ENCODE data around the gene IL1B. TPM values are rescaled to one million over a fixed set of nuclear protein-coding genes. Genes with fewer than 3 reads are reported as not detected.

Gene IL1B
- total RNA-seq, 1 donor from 2014 or later, result 0.33 TPM

DNA sequence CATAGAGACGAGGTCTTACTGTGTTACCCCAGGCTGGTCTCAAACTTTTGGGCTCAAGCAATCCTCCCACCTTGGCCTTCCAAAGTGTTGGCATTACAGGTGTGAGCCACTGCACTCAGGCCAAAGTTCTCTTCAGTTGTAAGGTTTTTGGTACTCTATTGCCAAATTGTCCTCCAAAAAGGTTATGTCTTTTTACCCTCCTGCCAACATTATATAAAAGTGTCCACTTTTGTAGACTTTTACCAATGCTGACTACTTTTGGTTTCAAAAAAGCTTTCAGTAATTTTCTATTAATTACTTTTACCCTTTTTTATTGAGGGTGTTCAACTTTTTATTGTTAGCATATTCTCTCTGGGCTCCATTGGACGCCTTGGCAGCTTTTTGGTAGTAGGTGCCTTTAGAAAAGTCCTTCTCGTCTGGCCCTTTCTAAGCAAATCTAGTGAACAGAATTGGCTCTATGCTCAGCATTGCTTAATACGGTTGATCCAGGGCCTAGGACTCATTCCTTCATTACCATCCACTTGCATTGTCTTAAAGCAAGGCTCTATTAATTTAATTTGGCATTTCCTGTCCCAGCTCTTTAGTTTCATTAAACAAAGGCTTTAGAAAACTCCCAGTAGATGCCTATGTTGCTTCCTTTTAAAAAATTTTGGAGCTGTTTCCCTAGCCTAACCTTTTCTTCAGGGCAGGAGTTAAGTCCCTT, 35.5 kb downstream of the IL1B start:
- Mint-ChIP-seq H3K27ac (peak overlapping the region; percentile 14), H3K36me3 (ENCODE audit: low read depth) (peaks cover 7% of the 10 kb centered on the region), H3K9me3 (peaks cover 9% of the 10 kb centered on the region), H3K4me1 (peaks cover 34% of the 10 kb centered on the region), H3K27me3 (no peaks in the 10 kb centered on the region), H3K4me3 (no peak overlapping the region)
- intact Hi-C loops (cut with micrococcal nuclease), result loop anchor here (5.0 kb wide), 1 partner anchor 49 kb away; no protein-coding TSS in a partner anchor
- no peak for DNase-seq

DNA sequence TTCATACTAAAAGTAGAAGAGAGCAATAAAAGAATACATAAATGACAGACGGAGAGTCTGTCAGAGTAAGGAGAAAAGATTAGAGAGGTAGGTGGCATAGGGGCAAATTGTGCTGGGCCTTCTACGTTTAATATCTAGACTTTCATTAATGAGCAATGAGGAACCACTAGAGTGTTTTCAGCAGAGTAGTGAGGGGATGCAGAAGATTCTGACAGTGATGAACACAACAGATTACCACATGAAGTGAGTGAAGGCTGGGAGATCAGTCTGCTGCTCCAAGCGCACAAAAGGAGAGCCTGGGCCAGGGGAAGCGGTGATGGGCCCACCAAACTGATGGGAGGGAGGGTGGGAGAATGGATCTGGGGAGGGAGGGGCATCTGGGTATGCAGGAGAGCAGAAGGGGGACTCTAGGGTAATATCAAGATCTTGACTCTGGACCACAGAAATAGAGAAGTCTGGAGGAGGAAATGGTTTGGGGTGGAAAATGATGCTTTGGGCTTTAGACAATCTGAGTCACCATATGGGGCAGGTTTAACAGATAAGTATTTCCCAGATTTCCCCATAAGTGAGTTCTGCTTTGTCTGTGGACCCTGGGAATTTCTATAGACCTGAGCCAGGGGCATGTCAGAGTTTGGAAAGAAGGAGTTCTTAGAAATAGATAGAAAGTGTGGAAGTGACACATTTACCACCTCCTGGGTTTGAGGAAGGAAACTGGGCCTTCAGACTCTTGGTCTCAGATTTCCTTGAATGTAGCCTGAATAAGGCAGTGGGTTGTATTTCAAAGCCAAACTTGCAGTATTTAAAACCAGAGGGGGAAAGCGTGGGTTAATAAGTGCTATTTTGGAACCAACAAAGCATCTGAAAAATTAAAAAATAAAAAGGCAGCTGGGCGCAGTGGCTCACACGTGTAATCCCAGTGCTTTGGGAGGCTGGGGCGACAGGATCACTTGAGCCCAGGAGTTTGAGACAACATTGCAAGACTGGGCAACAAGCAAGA, 37.3 kb downstream of the IL1B start:
- Mint-ChIP-seq H3K27ac (peak overlapping the region; percentile 45), H3K36me3 (ENCODE audit: low read depth) (peaks cover 1% of the 10 kb centered on the region), H3K27me3 (no peaks in the 10 kb centered on the region), H3K9me3 (peaks cover 8% of the 10 kb centered on the region), H3K4me3 (no peak overlapping the region), H3K4me1 (peaks cover 31% of the 10 kb centered on the region)
- intact Hi-C loops (cut with micrococcal nuclease), result no loop called here
- no peak for DNase-seq

DNA sequence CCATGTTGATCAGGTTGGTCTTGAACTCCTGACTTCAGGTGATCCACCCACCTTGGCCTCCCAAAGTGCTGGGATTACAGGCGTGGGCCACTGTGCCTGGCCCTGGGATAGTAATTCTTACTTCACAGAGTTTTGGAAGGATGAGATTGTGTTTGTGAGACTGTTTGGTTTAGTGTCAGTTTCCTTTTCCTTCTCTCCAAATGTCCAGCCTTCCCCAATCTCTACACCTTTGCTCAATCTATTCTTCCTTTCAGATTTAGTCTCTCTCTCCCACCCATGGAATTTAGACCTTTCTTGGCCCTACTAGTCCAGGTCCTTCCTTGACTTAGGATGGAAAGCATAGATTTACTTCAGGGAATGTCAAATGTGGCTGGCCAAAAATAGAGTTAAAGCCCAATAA, 40.1 kb downstream of the IL1B start:
- H3K4me1 Mint-ChIP-seq, result peaks cover 28% of the 10 kb centered on the region
- H3K9me3 Mint-ChIP-seq, result peaks cover 13% of the 10 kb centered on the region
- no peak for DNase-seq
- H3K27me3 Mint-ChIP-seq, result no peaks in the 10 kb centered on the region
- intact Hi-C loops (cut with micrococcal nuclease), result loop anchor here (1.0 kb wide), 1 partner anchor 8 kb away; no protein-coding TSS in a partner anchor
- H3K4me3 Mint-ChIP-seq, result no peak overlapping the region
- peaks cover 5% of the 10 kb centered on the region for H3K36me3 Mint-ChIP-seq (ENCODE audit: low read depth)
- no peak overlapping the region for H3K27ac Mint-ChIP-seq

DNA sequence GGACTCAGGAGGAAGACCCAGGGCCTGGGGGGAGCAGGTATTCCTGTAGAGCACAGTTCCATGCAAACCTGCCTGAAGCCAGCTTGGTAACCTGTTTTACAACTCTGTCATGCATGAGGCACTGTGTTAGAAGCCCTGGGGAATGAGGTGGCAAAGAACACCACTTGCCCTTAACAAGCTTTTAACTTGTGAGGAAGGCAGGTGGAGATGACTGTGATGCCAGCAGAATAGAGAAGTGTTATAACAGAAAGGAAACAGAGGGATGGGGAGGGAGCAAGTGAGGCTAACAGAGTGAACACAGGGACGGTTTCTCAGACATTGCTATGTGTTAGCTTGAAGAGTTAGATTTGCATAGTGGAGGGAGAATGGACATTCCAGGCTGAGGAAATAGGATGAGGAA, 40.8 kb downstream of the IL1B start:
- H3K4me3 Mint-ChIP-seq, result no peak overlapping the region
- H3K27me3 Mint-ChIP-seq, result no peaks in the 10 kb centered on the region
- H3K9me3 Mint-ChIP-seq, result peaks cover 13% of the 10 kb centered on the region
- DNase-seq, result no peak
- H3K36me3 Mint-ChIP-seq (ENCODE audit: low read depth), result peaks cover 5% of the 10 kb centered on the region
- intact Hi-C loops (cut with micrococcal nuclease), result loop anchor here (1.0 to 2.0 kb wide), 2 partner anchors 9 to 19 kb away; no protein-coding TSS in a partner anchor
- H3K27ac Mint-ChIP-seq, result no peak overlapping the region
- peaks cover 28% of the 10 kb centered on the region for H3K4me1 Mint-ChIP-seq

DNA sequence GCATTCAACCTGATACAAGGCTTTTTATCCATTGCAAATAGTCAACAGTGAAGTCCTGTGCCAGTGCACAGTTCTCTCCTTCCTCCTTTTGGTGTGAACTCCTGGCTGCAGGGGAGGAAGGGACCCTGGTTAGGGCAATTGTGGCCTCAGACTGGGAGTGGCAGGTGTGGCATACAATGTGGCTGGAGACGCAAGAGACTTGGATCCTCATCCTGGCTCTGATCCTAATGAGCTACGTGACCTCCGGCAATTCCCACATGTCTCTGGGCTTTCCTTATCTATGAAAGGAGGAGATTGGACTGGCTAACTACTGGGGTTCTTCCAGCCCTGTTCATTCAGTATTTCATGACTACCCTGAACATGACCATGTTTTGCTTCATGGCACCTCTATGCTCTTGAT, 41.7 kb downstream of the IL1B start:
- H3K27ac Mint-ChIP-seq, result no peak overlapping the region
- peaks cover 25% of the 10 kb centered on the region for H3K4me1 Mint-ChIP-seq

DNA sequence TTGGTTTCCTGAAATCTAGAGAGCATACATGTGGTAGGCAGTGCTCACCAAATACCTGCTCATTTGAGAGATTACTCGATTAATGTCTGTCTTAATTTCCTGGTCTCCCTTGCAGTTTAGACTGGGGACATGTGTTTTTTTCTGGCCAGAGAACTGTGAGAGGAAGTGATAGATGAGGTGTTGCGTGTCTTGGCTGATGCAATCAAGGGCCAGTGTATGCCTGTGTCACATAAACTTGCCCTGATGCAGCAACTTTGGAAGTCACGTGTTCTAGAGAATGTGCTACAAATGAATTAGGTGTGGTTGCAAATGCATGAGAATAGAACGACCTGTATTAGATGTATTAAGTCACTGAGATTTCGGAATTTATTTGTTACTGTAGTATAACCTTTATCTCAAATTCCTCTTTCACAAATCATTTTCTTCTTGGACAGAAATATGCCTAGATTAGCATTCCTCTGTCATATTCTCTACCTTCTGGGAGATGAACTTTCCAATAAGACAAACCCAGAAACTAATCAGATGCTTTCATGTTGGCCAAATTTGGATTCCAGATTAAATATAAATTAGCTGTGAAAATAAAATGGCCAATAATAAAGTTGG, 42.3 kb downstream of the IL1B start:
- peaks cover 17% of the 10 kb centered on the region for H3K9me3 Mint-ChIP-seq
- no peaks in the 10 kb centered on the region for H3K27me3 Mint-ChIP-seq
- intact Hi-C loops (cut with micrococcal nuclease), result loop anchor here (2.0 kb wide), 1 partner anchor 17 kb away; no protein-coding TSS in a partner anchor
- peak; percentile 72 for DNase-seq
- peak overlapping the region; percentile 17 for H3K27ac Mint-ChIP-seq
- peaks cover 21% of the 10 kb centered on the region for H3K4me1 Mint-ChIP-seq
- no peak overlapping the region for H3K4me3 Mint-ChIP-seq
- H3K36me3 Mint-ChIP-seq (ENCODE audit: low read depth), result peaks cover 5% of the 10 kb centered on the region

More for the DNA sequence above, 41.7 kb downstream of the IL1B start:
- Mint-ChIP-seq H3K4me3 (no peak overlapping the region), H3K27me3 (no peaks in the 10 kb centered on the region), H3K36me3 (ENCODE audit: low read depth) (peaks cover 5% of the 10 kb centered on the region), H3K9me3 (peaks cover 17% of the 10 kb centered on the region)
- DNase-seq, result no peak
- intact Hi-C loops (cut with micrococcal nuclease), result loop anchor here (2.0 kb wide), 1 partner anchor 18 kb away; no protein-coding TSS in a partner anchor

DNA sequence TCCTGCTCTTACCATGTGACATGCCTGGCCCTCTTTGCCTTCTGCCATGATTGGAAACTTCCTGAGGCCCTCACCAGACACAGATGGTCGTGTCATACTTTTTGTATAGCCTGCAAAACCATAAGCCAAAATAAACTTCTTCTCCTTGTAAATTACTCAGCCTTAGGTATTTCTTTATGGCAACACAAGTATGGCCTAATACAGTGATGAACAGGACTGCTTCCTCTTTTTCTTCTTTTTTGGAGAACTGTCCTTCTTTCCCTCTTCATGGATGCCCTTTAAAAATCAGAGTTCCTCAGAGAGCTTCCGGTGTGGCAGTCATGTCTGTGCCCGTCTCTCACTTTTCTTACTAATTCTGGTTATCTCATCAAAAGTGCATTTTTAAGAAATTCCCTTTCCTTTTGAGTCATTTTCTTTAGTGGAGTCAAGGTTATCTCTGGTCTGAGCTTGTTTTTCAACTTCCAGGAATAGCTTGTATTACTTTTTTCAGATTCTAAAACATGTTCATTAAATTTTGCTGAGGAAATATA, 43.1 kb downstream of the IL1B start:
- Mint-ChIP-seq H3K4me1 (peaks cover 17% of the 10 kb centered on the region), H3K9me3 (peaks cover 17% of the 10 kb centered on the region), H3K27me3 (peaks cover 2% of the 10 kb centered on the region), H3K4me3 (no peak overlapping the region), H3K27ac (peak overlapping the region; percentile 4), H3K36me3 (ENCODE audit: low read depth) (peaks cover 4% of the 10 kb centered on the region)
- DNase-seq, result no peak
- intact Hi-C loops (cut with micrococcal nuclease), result no loop called here

DNA sequence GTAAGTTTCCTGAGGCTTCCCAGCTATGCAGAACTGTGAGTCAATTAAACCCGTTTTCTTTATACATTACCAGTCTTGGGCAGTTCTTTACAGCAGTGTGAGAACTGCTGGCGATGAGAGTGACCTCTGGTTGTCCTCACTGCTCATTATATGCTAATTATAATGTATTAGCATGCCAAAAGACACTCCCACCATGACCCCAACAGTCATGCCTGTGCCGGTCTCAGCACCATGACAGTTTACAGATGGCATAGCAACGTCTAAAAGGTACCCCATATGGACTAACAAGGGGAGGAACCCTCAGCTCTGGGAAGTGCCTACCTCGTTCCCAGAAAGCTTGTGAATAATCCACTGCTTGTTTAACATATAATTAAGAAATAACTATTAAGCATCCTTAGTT, 44.2 kb downstream of the IL1B start:
- intact Hi-C loops (cut with micrococcal nuclease), result no loop called here
- H3K27ac Mint-ChIP-seq, result no peak overlapping the region
- peaks cover 17% of the 10 kb centered on the region for H3K4me1 Mint-ChIP-seq
- H3K36me3 Mint-ChIP-seq (ENCODE audit: low read depth), result peaks cover 4% of the 10 kb centered on the region
- no peak overlapping the region for H3K4me3 Mint-ChIP-seq
- peaks cover 17% of the 10 kb centered on the region for H3K9me3 Mint-ChIP-seq
- no peak for DNase-seq
- peaks cover 2% of the 10 kb centered on the region for H3K27me3 Mint-ChIP-seq

DNA sequence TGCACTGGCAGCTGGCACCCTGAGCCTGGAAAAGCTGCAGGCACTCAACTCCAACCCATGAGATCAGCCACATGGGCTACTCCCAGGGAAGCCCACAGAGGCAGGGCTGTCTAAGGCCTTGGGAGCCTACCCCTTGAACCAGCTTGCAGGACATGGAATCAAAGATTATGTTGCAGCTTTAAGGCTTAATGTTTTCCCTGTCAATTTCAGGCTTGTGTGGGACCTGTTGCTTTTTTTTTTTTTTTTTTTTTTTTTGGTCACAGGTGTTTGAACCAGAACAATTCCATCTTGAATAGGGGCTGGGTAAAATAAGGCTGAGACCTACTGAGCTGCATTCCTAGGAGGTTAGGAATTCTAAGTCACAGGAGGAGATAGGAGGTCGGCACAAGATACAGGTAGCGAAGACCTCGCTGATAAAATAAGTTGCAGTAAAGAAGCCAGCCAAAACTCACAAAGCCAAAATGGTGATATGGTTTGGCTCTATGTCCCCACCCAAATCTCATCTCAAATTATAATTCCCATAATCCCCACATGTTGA, 44.8 kb downstream of the IL1B start:
- Mint-ChIP-seq H3K27me3 (peaks cover 2% of the 10 kb centered on the region), H3K36me3 (ENCODE audit: low read depth) (peaks cover 4% of the 10 kb centered on the region), H3K4me3 (no peak overlapping the region), H3K9me3 (peaks cover 17% of the 10 kb centered on the region), H3K4me1 (peaks cover 17% of the 10 kb centered on the region), H3K27ac (no peak overlapping the region)
- DNase-seq, result no peak
- intact Hi-C loops (cut with micrococcal nuclease), result no loop called here

DNA sequence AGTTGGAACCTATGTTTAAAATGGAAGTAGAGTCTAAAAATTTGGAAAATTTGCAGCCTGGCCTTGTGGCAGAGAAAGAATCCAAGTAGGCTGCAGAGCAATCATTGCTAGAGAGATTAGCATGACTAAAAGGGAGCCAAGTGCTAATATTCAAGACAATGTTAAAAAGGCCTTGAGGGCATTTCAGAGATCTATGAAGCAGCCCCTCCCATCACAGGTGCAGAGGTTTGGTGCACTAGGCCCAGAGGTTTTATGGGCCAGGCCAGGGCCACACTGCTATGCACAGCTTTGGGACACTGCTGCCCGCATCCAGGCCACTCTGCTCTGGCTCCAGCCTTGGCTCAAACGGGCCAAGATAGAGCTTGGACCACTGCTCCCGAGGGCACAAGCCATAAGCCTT, 45.6 kb downstream of the IL1B start:
- intact Hi-C loops (cut with micrococcal nuclease), result no loop called here
- Mint-ChIP-seq H3K9me3 (peaks cover 16% of the 10 kb centered on the region), H3K27ac (no peak overlapping the region), H3K4me3 (no peak overlapping the region), H3K4me1 (peaks cover 17% of the 10 kb centered on the region), H3K27me3 (peaks cover 2% of the 10 kb centered on the region), H3K36me3 (ENCODE audit: low read depth) (peaks cover 4% of the 10 kb centered on the region)
- no peak for DNase-seq

DNA sequence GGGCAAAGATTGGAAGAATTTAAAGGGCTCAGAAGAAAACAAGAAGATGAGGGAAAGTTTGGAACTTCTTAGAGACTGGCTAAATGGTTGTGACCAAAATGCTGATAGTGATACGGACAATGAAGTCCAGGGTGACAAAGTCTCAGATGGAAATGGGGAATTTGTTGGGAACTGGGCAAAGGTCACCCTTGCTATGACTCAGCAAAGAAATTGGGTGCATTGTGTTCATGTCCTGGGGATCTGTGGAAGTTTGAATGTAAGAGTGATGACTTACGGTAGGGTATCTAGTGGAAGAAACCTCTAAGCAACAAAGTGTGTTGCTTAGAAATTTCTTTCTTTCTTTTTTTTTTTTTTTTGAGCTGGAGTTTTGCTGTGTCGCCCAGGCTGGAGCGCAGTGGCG, 46.3 kb downstream of the IL1B start:
- Mint-ChIP-seq H3K4me1 (peaks cover 14% of the 10 kb centered on the region), H3K4me3 (no peak overlapping the region), H3K27me3 (peaks cover 2% of the 10 kb centered on the region), H3K36me3 (ENCODE audit: low read depth) (peaks cover 4% of the 10 kb centered on the region), H3K9me3 (peaks cover 13% of the 10 kb centered on the region), H3K27ac (no peak overlapping the region)
- intact Hi-C loops (cut with micrococcal nuclease), result no loop called here
- no peak for DNase-seq

DNA sequence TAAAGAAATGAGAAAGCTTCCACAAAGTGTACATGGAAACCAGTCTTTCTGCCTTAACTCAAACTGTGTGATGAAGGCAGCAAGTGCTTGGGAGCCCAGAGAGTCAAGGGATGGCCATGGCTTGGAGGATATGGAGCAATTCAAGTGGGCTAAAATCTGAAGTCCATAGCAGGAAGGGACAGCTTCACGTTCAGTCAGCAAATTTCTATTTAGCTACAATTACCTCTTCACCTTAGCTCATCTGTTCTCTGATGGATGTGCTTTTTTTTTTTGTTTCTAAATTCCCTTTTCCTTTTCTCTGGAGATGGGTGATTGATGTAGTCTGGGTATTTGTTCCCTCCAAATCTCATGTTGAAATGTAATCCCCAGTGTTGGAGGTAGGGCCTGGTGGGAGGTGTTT, 47.4 kb downstream of the IL1B start:
- no peak overlapping the region for H3K27ac Mint-ChIP-seq
- peaks cover 13% of the 10 kb centered on the region for H3K4me1 Mint-ChIP-seq
- DNase-seq, result no peak
- peaks cover 13% of the 10 kb centered on the region for H3K9me3 Mint-ChIP-seq
- H3K27me3 Mint-ChIP-seq, result peaks cover 5% of the 10 kb centered on the region
- intact Hi-C loops (cut with micrococcal nuclease), result no loop called here
- peaks cover 4% of the 10 kb centered on the region for H3K36me3 Mint-ChIP-seq (ENCODE audit: low read depth)
- no peak overlapping the region for H3K4me3 Mint-ChIP-seq

DNA sequence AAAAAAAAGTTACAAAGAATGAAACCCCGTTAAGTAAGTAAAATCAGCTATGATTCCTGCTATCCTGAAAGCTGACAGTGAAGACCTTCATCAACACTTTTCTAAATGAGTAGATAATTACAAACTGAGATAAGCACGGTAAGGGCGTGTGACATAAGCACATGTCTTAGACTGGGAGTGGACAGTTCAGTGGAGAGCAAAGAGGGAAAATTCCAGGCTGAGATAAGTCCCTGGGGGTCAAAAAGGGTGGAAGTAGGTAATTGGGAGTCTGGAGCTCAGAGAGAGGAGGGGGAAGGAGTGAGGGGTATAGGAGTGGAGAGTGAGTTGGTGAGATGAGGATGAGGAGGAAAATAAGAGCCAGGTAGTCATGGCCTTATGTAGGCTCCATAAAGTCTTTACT, 47.9 kb downstream of the IL1B start:
- H3K9me3 Mint-ChIP-seq, result peaks cover 13% of the 10 kb centered on the region
- no peak overlapping the region for H3K27ac Mint-ChIP-seq
- intact Hi-C loops (cut with micrococcal nuclease), result no loop called here
- peaks cover 14% of the 10 kb centered on the region for H3K4me1 Mint-ChIP-seq
- no peak for DNase-seq
- H3K4me3 Mint-ChIP-seq, result no peak overlapping the region
- H3K36me3 Mint-ChIP-seq (ENCODE audit: low read depth), result peaks cover 6% of the 10 kb centered on the region
- peaks cover 5% of the 10 kb centered on the region for H3K27me3 Mint-ChIP-seq
